Measurements from ENCODE around the gene BCCIP.

DNA sequence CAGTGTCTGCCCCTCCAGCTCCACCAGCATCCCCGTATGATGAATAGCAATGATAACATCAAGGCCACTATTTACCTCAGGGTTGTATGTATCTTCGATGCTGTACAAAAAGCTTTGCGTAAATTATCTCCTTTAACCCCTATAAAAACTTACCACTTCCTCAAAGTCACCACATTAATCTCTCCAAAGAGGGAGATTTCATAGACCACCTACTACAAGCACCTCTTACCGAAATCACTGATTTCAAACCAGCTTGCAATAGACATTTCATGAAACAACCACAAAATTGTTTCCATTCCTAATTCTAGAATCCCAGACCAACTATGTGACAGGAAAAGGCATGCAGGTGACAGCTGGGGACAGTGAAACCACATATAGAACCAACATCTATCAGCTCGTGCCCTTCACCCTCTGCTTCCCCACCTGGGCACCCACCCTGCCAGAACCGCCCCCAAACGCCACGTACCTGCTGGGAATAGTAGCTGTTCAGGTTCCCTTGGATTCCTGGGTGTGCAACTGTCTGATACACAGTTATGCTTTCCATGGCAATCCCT is 27.6 kb upstream of the BCCIP start:
- TF ChIP-seq, protein P1, sequence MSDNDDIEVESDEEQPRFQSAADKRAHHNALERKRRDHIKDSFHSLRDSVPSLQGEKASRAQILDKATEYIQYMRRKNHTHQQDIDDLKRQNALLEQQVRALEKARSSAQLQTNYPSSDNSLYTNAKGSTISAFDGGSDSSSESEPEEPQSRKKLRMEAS (IDR thresholded peaks at IDR 0.05), result no peak
- no peak for TF ChIP-seq GABPA (IDR thresholded peaks at IDR 0.05 in 1 of 2, conservative IDR thresholded peaks at IDR 0.05 in 1 of 2)
- TF ChIP-seq, protein P2, sequence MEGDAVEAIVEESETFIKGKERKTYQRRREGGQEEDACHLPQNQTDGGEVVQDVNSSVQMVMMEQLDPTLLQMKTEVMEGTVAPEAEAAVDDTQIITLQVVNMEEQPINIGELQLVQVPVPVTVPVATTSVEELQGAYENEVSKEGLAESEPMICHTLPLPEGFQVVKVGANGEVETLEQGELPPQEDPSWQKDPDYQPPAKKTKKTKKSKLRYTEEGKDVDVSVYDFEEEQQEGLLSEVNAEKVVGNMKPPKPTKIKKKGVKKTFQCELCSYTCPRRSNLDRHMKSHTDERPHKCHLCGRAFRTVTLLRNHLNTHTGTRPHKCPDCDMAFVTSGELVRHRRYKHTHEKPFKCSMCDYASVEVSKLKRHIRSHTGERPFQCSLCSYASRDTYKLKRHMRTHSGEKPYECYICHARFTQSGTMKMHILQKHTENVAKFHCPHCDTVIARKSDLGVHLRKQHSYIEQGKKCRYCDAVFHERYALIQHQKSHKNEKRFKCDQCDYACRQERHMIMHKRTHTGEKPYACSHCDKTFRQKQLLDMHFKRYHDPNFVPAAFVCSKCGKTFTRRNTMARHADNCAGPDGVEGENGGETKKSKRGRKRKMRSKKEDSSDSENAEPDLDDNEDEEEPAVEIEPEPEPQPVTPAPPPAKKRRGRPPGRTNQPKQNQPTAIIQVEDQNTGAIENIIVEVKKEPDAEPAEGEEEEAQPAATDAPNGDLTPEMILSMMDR (IDR thresholded peaks at IDR 0.05; ENCODE audit: low read depth, low read length, missing input control), result no peak

Data from liver (tissue), 3 donors.